IPS-18a (cell line): ENCODE measurements around the gene FSIP1.

Experiments used
- H3K27ac ChIP-seq: one replicate; pipeline ENCODE4 v1.5.1; 2013; ENCODE audit warnings: low read length
- H3K27me3 ChIP-seq: one replicate; pipeline ENCODE4 v1.6.1; 2013; ENCODE audit warnings: mild to moderate bottlenecking, low read length; ENCODE audit not compliant: control insufficient read depth, insufficient read depth
- H3K36me3 ChIP-seq: one replicate; pipeline ENCODE4 v1.6.1; 2013; ENCODE audit warnings: low read depth, low read length; ENCODE audit not compliant: control insufficient read depth
- H3K4me1 ChIP-seq: one replicate; pipeline ENCODE4 v1.6.1; 2013; ENCODE audit warnings: low read depth, low read length; ENCODE audit not compliant: control insufficient read depth
- H3K4me3 ChIP-seq: one replicate; pipeline ENCODE4 v1.5.1; 2013; ENCODE audit warnings: low read length
- H3K9ac ChIP-seq: one replicate; pipeline ENCODE4 v1.6.1; 2013; ENCODE audit warnings: mild to moderate bottlenecking, low read length, moderate library complexity
- H3K9me3 ChIP-seq: one replicate; pipeline ENCODE4 v1.6.1; 2013; ENCODE audit warnings: low read depth, low read length; ENCODE audit not compliant: control insufficient read depth

Gene FSIP1

GRCh38 chr15:39641191-39641889 lies 141.3 kb downstream of the FSIP1 start:
- no peaks in the 10 kb centered on the region for H3K9me3 ChIP-seq
- H3K27me3 ChIP-seq: no peaks in the 10 kb centered on the region
- H3K27ac ChIP-seq: no peak overlapping the region
- H3K9ac ChIP-seq: no peak overlapping the region
- no peak overlapping the region for H3K4me3 ChIP-seq
- H3K4me1 ChIP-seq: peaks cover 13% of the 10 kb centered on the region
- H3K36me3 ChIP-seq: no peaks in the 10 kb centered on the region

GRCh38 chr15:39640665-39641064 lies 142.0 kb downstream of the FSIP1 start:
- H3K9me3 ChIP-seq: no peaks in the 10 kb centered on the region
- H3K36me3 ChIP-seq: no peaks in the 10 kb centered on the region
- H3K4me1 ChIP-seq: peaks cover 13% of the 10 kb centered on the region
- H3K27me3 ChIP-seq: no peaks in the 10 kb centered on the region
- H3K27ac ChIP-seq: no peak overlapping the region
- H3K4me3 ChIP-seq: no peak overlapping the region
- H3K9ac ChIP-seq: no peak overlapping the region

- no peaks in the 10 kb centered on the region for H3K9me3 ChIP-seq
- no peaks in the 10 kb centered on the region for H3K27me3 ChIP-seq
- peaks cover 13% of the 10 kb centered on the region for H3K4me1 ChIP-seq
- H3K4me3 ChIP-seq: no peak overlapping the region
- no peak overlapping the region for H3K9ac ChIP-seq
- no peak overlapping the region for H3K27ac ChIP-seq
- H3K36me3 ChIP-seq: no peaks in the 10 kb centered on the region
Observed at GRCh38 chr15:39639037-39639436, 143.6 kb downstream of the FSIP1 start.

DNA sequence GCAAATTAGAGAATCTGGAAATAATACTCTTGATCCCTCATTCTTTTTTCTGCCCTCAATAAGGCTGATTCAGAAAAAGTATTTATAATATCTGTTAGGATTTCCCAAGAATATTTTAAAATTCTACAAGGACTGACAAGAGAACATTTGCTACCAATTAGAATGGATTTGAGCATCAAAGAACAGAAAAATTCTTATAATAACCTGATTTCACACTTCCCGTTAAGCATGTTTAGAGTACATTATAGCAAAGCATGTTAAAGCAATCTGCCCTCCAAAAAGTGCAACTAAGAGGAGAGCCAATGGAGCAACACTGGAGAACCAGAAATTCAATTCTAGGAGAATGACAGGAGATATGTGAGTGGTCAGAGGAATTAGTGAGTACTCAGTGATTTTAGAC lies 144.6 kb downstream of the FSIP1 start:
- Histone ChIP-seq H3K9ac (no peak overlapping the region), H3K27me3 (no peaks in the 10 kb centered on the region), H3K4me3 (no peak overlapping the region), H3K4me1 (peaks cover 13% of the 10 kb centered on the region), H3K9me3 (no peaks in the 10 kb centered on the region), H3K36me3 (no peaks in the 10 kb centered on the region), H3K27ac (no peak overlapping the region)

GRCh38 chr15:39631357-39631756 lies 151.3 kb downstream of the FSIP1 start:
- Histone ChIP-seq H3K27ac (no peak overlapping the region), H3K4me1 (no peaks in the 10 kb centered on the region), H3K27me3 (no peaks in the 10 kb centered on the region), H3K9ac (no peak overlapping the region), H3K9me3 (no peaks in the 10 kb centered on the region), H3K4me3 (no peak overlapping the region), H3K36me3 (no peaks in the 10 kb centered on the region)

DNA sequence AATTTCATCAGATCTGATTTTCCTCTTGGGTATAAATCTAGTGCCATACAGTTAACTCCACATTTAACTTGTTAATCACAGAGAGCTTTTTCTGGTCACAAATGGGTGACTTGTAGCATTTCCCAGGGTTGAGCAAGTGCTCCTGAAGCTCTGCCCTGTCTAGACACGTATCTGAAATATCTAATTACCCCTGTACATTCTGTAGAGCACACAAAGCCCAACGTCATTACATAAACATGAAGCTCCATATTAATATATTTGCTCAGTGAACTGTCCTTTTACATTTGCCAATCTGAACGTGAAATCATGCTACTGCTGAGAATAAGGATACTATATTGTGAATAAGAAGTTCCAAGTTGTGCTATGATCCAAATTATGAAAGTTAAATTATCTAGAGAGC lies 152.7 kb downstream of the FSIP1 start:
- H3K36me3 ChIP-seq: no peaks in the 10 kb centered on the region
- no peak overlapping the region for H3K9ac ChIP-seq
- no peaks in the 10 kb centered on the region for H3K27me3 ChIP-seq
- H3K4me3 ChIP-seq: no peak overlapping the region
- no peaks in the 10 kb centered on the region for H3K4me1 ChIP-seq
- no peaks in the 10 kb centered on the region for H3K9me3 ChIP-seq
- H3K27ac ChIP-seq: no peak overlapping the region

GRCh38 chr15:39629371-39629770 lies 153.3 kb downstream of the FSIP1 start:
- Histone ChIP-seq H3K9me3 (no peaks in the 10 kb centered on the region), H3K4me1 (no peaks in the 10 kb centered on the region), H3K4me3 (no peak overlapping the region), H3K27ac (no peak overlapping the region), H3K27me3 (no peaks in the 10 kb centered on the region), H3K9ac (no peak overlapping the region), H3K36me3 (no peaks in the 10 kb centered on the region)

DNA sequence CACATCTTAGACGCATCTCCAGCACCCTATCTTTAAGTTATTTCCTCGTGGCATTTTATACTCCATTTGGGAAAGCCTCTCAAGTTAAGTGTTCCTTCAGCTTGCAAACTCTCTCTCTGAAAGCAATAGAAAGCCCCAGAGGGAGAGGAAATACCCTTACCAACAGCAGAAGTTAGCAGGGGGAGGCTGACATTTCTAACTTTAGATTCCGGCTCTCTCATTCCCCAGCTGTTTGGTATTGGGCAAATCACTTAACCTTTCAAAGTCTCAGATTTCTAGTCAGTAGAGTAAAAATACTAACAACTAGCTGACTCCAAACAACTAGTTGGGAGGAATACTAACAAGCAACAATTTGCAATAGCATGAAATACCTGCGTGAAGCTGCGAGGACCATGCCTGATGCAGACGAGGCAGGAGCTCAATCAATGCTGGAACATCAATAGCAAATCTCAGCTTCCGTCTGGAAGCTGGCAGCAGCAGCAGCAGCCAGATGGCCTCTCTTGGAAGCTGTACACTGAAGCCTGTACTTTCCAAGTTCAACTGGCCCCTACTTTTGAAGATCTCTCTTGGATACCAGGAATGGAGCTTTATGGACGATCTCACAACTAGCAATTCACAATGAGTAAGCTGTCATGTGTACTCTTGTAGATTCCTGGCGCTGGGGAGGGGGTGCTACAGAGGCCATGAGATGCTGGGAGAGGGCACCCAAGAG lies 153.9 kb downstream of the FSIP1 start:
- no peaks in the 10 kb centered on the region for H3K9me3 ChIP-seq
- H3K36me3 ChIP-seq: no peaks in the 10 kb centered on the region
- H3K9ac ChIP-seq: no peak overlapping the region
- no peaks in the 10 kb centered on the region for H3K4me1 ChIP-seq
- no peak overlapping the region for H3K4me3 ChIP-seq
- no peak overlapping the region for H3K27ac ChIP-seq
- no peaks in the 10 kb centered on the region for H3K27me3 ChIP-seq

- H3K9ac ChIP-seq: no peak overlapping the region
- H3K4me3 ChIP-seq: no peak overlapping the region
- H3K36me3 ChIP-seq: no peaks in the 10 kb centered on the region
- no peak overlapping the region for H3K27ac ChIP-seq
- no peaks in the 10 kb centered on the region for H3K4me1 ChIP-seq
- no peaks in the 10 kb centered on the region for H3K27me3 ChIP-seq
- H3K9me3 ChIP-seq: no peaks in the 10 kb centered on the region
Observed at GRCh38 chr15:39628144-39628508, 154.5 kb downstream of the FSIP1 start.

DNA sequence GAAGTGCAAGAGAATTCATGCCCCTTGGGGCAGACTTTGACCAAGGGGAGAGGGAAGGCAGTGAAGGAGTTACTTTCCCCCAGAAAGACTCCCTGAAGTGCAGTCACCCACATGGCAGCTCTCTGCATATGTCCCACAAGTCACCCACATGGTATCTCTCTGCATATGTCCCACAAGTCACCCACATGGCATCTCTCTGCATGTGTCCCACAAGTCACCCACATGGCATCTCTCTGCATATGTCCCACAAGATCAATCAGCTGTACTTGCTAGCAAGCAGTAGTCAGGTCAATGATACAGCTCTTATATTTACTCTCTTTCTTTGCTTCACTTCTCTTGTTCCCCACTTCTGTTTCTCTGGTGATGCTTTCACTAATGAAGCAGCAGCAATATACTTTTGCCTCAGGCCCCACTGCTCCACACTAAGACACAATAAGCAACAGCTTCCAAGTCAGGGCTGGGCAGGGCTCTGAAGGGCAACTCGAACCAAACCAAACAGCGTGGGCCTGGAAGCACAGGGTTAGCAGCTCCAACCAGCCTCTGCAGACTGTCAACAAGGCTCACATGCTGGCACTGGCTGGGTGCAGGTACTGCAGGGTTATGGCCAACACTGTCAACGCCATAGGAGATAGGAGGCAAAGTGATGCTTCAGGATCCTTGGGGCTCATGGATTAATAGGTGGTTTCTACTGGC lies 155.0 kb downstream of the FSIP1 start:
- Histone ChIP-seq H3K4me3 (no peak overlapping the region), H3K4me1 (no peaks in the 10 kb centered on the region)

DNA sequence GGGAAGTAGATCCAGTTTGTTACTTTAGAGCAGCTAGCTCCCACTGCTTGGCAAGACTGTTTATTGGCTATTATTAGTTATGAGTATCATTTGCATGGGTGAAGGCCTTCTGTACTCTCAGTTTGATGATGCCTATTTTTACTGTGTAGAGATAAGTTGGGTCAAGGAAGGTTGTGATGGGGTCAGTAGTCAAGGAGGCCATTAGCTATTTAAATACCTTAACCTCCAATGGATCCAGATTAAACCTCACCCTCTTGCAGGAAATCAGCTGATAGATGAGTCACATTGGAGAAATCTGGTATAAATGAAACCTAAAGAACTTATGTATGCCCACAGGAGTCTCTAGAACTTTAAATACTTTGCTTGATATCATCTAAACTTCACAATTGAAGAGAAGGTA lies 156.8 kb downstream of the FSIP1 start:
- H3K4me3 ChIP-seq: no peak overlapping the region
- H3K4me1 ChIP-seq: no peaks in the 10 kb centered on the region
- no peaks in the 10 kb centered on the region for H3K27me3 ChIP-seq
- no peak overlapping the region for H3K27ac ChIP-seq
- H3K9me3 ChIP-seq: no peaks in the 10 kb centered on the region
- no peak overlapping the region for H3K9ac ChIP-seq
- no peaks in the 10 kb centered on the region for H3K36me3 ChIP-seq

More for the DNA sequence above, 155.0 kb downstream of the FSIP1 start:
- H3K36me3 ChIP-seq: no peaks in the 10 kb centered on the region
- H3K9ac ChIP-seq: no peak overlapping the region
- no peak overlapping the region for H3K27ac ChIP-seq
- no peaks in the 10 kb centered on the region for H3K27me3 ChIP-seq
- H3K9me3 ChIP-seq: no peaks in the 10 kb centered on the region
